Panc1 (cell line): ENCODE data around the gene MGMT. TPM values are rescaled to one million over a fixed set of nuclear protein-coding genes. Genes with fewer than 3 reads are reported as not detected.

Experiments used
- ATAC-seq: fragments of 200-7000 bp; cut with Tn5 transposase; 2 replicates; pipeline ENCODE4 v1.9.1; 2020; ENCODE audit warnings: mild to moderate bottlenecking, moderate library complexity
- BruUV-seq: library from RNA; stranded (reverse); fragments of 400-500 nt; replicated peaks from 2 replicates; lab custom pipeline; 2021; lab: Mats Ljungman, UMichigan
- CTCF ChIA-PET: fragments of 300-600 bp; sonication (Branson Sonifier 250); formaldehyde crosslinking; loops from one replicate; lab custom pipeline; 2022; ENCODE audit warnings: antibody characterized with exemption; lab: Charles Lee
- POLR2A ChIA-PET: fragments of 300-600 bp; sonication (Branson Sonifier 250); formaldehyde crosslinking; loops from one replicate; lab custom pipeline; 2022; ENCODE audit warnings: antibody characterized with exemption; lab: Charles Lee
- DNase-seq: peaks from one replicate; pipeline ENCODE4 v3.0.0-alpha.2; 2010; ENCODE audit warnings: low read depth, low spot score
- H3K27ac ChIP-seq: 2 replicates; pipeline ENCODE4 v1.5.1; 2011; ENCODE audit warnings: mild to moderate bottlenecking, low read length, inconsistent platforms
- H3K27me3 ChIP-seq: fragments of 200-500 bp; sonication (Bioruptor generic); 2 replicates; pipeline ENCODE4 v1.6.0; 2014; ENCODE audit warnings: low read length, inconsistent platforms; ENCODE audit not compliant: control insufficient read depth, insufficient read depth
- H3K36me3 ChIP-seq: fragments of 200-500 bp; sonication (Bioruptor generic); 2 replicates; pipeline ENCODE4 v1.5.1; 2014; ENCODE audit warnings: inconsistent platforms, mild to moderate bottlenecking, low read length, moderate library complexity; ENCODE audit not compliant: control insufficient read depth, insufficient read depth
- H3K4me1 ChIP-seq: 2 replicates; pipeline ENCODE4 v1.5.1; 2011; ENCODE audit warnings: inconsistent platforms, mild to moderate bottlenecking, low read length, moderate library complexity; ENCODE audit not compliant: control insufficient read depth, insufficient read depth
- H3K4me3 ChIP-seq, 2 experiments: 2 replicates each; pipeline ENCODE4 v1.5.1; 2011 to 2012; ENCODE audit warnings: low read depth in 2 of 2, low read length in 2 of 2, mild to moderate bottlenecking in 2 of 2, inconsistent platforms in 1 of 2, moderate library complexity in 1 of 2
- H3K9me3 ChIP-seq: fragments of 200-500 bp; sonication (Bioruptor generic); 2 replicates; pipeline ENCODE4 v1.5.1; 2014; ENCODE audit warnings: low read depth, mild to moderate bottlenecking, inconsistent platforms, low read length, moderate library complexity; ENCODE audit not compliant: control insufficient read depth, insufficient read depth
- CTCF ChIP-seq: fragments of 450-650 bp; IDR thresholded peaks from 2 replicates; pipeline ENCODE4 v1.5.1; 2017; ENCODE audit warnings: mild to moderate bottlenecking
- POLR2AphosphoS5 ChIP-seq: IDR thresholded peaks from 2 replicates; pipeline ENCODE4 v1.6.1; 2012; ENCODE audit warnings: mild to moderate bottlenecking, low read depth, low read length, moderate library complexity
- REST ChIP-seq, 2 experiments: IDR thresholded peaks; 2 replicates each; pipeline ENCODE4 v1.6.1; 2011 to 2012; ENCODE audit warnings: low read depth in 2 of 2, control low read depth in 1 of 2, low read length in 1 of 2, mild to moderate bottlenecking in 1 of 2, moderate library complexity in 1 of 2; ENCODE audit not compliant: insufficient read depth in 1 of 2
- SIN3A ChIP-seq: IDR thresholded peaks from 2 replicates; pipeline ENCODE4 v1.6.1; 2012; ENCODE audit warnings: low read depth, mild to moderate bottlenecking, low read length, moderate library complexity, borderline replicate concordance; ENCODE audit not compliant: insufficient read depth
- TCF7L2 ChIP-seq: IDR thresholded peaks from 2 replicates; pipeline ENCODE4 v1.6.1; 2011; ENCODE audit warnings: mild to moderate bottlenecking, low read depth, low read length, inconsistent platforms
- in situ Hi-C: cut with HindIII; loops from 2 replicates; pipeline ENCODE4 v1.10.0; 2016; ENCODE audit warnings: low sequenced_read_pairs, low pct_unique_long_range_greater_than_20kb
- intact Hi-C: fragments of 100-400 bp; cut with micrococcal nuclease; formaldehyde crosslinking; loops from one replicate; pipeline ENCODE4 v1.10.0; 2022; ENCODE audit not compliant: unreplicated experiment
- total RNA-seq: library from RNA; stranded (reverse); gene quantifications from one replicate; pipeline ENCODE4 v1.2.1, GENCODE V29; 2021; ENCODE audit not compliant: unreplicated experiment

MGMT gene
- total RNA-seq, 1 experiment from 2014 or later, result 27.3 TPM

GRCh38 chr10:129815898-129816655, 349.0 kb downstream of the MGMT start:
- H3K4me3 ChIP-seq, result no peak overlapping the region
- in situ Hi-C loops (no loop called here), intact Hi-C loops (no loop called here)
- no peaks in the 10 kb centered on the region for H3K36me3 ChIP-seq
- no TSS peak for BruUV-seq
- DNase-seq (no peak), ATAC-seq (no peak; the same call in 1 of the 2 replicates)
- H3K27me3 ChIP-seq, result peaks cover 6% of the 10 kb centered on the region; the same call in 1 of the 2 replicates
- ChIA-PET POLR2A (no interaction called here), CTCF (no interaction called here)
- no peak overlapping the region for H3K27ac ChIP-seq
- TF ChIP-seq CTCF (no peak), POLR2AphosphoS5 (no peak), REST (IDR thresholded peaks at IDR 0.05; ENCODE audit: insufficient read depth in 1 of 2, low read depth in 2 of 2, low read length in 1 of 2) (no peak)
- no peaks in the 10 kb centered on the region for H3K9me3 ChIP-seq
- H3K4me1 ChIP-seq, result no peaks in the 10 kb centered on the region

- POLR2A ChIA-PET, result no interaction called here
- H3K27me3 ChIP-seq, result peaks cover 6% of the 10 kb centered on the region; the same call in 1 of the 2 replicates
- in situ Hi-C loops, result no loop called here
- no peaks in the 10 kb centered on the region for H3K36me3 ChIP-seq
- H3K4me3 ChIP-seq, result no peak overlapping the region
- H3K4me1 ChIP-seq, result no peaks in the 10 kb centered on the region
- no peak for TF ChIP-seq SIN3A
- no peak for TF ChIP-seq POLR2AphosphoS5
- no peak for TF ChIP-seq CTCF
- TF ChIP-seq TCF7L2, result no peak
- no peak for TF ChIP-seq REST (IDR thresholded peaks at IDR 0.05; ENCODE audit: insufficient read depth in 1 of 2, low read depth in 2 of 2, low read length in 1 of 2)
- intact Hi-C loops, result no loop called here
- H3K27ac ChIP-seq, result no peak overlapping the region
- no peaks in the 10 kb centered on the region for H3K9me3 ChIP-seq
- CTCF ChIA-PET, result no interaction called here
- DNase-seq, result no peak
- no peak for ATAC-seq
- BruUV-seq, result no TSS peak
Measured at GRCh38 chr10:129816656-129817045, 349.6 kb downstream of the MGMT start.
